NCI-H748 (cell line): ENCODE measurements around the gene NAGPA.

Experiments
- DNase-seq: peaks from one replicate; lab custom pipeline; 2025; ENCODE audit not compliant: unreplicated experiment; lab: John Stamatoyannopoulos, UW

The NAGPA gene

DNA sequence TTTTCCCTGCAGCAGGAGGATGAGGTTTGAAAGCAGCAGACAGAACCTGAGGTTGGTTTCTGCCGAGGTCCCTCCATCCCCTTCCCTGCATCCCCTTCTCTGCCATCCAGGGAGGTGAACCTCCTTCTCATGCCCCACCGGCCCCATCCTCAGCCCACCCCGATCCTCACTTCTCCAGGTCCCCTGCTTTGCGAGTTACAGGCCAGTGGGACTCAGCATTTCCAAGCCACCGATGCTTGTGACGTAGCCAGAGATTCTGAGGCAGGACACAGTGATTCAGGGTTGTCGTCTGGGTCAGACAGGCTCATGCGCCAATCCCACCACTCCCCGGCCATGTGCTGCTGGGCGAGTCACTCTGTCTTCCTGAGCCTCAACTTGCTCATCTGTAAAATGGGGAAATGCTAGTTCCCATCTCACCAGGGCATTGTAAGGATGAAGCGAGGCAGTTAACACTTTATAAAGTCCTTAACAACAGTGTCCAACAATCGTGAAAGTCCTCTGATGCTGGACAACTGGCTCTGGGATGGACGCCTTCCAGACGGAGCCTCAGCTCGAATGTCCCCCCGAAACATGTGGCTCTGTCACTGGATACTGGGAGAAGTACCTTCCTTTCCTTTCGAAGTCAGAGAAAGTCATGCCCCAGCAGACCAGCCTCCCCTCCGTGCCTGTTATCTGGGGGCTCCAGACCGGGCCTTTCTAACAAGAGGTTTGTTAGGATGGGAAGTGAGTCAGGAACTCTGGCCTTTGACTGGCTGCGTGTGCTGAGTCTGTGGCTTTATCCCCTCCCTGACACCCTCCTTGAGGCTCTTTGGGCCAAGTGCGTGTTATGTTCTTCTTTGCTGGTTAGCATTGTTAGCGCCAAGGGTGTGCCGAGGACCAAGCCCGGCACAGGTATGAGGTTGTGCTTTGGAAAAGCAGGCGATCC is 53.7 kb downstream of the NAGPA start:
- DNase-seq = no peak

DNA sequence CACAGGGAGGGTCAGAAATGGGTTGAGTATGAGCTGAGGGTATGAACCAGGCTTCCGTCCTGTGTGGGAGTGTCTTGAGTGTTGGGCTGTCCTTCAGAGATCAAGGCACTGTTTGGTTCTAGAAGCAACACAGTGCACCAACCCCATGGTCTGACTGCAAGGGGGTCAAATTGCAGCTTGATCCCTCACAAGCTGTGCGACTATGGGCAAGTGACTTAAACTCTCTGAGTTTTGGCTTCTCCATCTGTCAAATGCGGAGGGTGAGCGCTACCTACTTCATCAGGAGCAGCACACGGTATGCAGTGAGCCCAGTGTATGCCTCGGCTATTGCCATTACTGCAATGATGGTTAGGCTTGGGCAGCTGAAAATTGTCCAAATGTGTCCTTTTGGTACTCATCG is 54.6 kb downstream of the NAGPA start:
- no peak for DNase-seq

DNA sequence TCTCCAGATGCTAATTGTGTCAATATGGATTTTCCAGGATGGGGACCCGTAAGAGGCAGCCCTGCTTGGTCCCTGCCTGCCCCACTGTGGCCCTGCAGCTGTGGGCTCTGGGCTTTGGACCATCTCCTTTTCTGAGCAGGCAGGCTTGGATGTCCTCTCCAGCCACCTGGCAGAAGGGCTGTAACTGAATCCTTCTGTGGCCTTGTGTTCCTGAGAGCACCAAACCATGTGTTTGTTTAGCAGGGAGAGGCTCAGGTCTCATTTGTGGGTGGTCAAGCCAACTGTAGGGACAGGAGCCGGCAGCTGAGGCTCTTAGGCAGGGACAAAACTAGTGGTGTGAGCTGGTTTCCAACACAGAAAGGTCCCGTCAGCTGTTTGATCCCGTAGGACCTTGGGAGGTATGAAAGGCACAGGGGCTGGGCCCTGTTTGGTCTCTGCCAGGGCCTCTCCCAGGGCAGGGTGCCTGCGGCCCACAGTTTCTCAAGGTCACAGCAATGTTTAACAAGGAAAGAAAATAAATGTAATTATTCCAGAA is 57.1 kb downstream of the NAGPA start:
- DNase-seq = peak; percentile 8

DNA sequence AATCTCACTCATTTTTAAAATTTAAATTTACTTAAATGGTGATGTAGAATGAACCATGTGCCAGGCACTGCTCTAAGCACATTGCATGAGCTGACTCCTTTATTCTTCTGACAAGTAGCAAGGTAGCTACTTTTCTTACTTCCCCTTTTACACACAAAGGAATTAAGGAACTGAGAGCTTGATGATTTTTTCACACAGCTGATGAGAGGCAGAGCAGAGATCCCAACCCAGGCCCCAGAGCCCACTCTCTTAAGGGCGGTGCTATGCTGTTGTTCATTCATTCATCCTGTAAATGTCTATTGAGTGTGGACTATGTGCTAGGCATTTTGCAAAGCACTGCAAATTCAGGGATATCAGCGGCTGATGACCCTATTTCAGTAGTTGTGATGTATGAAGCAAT is 57.7 kb downstream of the NAGPA start:
- no peak for DNase-seq
